Measurements from ENCODE around the gene LAMA3.

The LAMA3 gene

DNA sequence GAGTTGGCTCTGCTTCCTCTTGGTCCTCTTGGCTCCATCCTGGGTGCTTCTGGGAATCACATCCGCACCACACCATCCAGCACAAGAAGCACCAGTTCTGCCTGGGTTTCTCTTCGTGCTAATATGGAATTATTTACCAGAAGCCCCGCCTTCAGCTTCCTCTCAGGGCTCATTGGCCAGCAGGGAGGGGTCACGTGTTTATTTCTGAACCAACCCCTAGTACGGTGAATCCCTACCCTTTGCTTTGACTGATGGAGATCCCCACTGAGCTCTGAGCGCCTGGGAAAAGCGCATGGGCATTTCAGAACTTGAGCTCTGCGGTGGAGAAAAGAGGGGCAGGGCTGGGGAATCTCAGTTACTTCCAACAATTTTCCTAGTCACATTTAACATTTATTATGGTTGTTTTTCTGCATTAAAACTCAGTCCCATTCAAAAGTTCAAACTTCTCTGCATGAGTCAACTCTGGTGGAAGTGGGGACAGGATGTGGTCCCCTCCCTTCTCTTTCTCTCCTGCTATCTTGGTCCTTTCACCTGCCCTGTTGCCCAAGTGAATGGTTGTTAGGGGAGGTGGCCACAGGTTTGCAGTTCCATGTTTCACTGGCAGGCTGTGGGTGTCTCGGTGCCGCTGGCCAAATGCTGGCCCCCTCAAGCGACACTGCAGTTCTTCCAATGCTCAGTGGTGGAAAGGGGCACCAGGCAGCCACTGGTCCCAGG is 248.9 kb downstream of the LAMA3 start:
- Histone ChIP-seq H3K4me1 (ENCODE audit: insufficient read depth, low read length, poor library complexity, severe bottlenecking) (peaks cover 21% of the 10 kb centered on the region), H3K4me3 (ENCODE audit: low read length, poor library complexity, severe bottlenecking) (no peak overlapping the region), H3K36me3 (ENCODE audit: insufficient read depth, low read length) (no peaks in the 10 kb centered on the region), H3K27me3 (ENCODE audit: insufficient read depth, low read length, poor library complexity, severe bottlenecking) (no peaks in the 10 kb centered on the region), H3K79me2 (ENCODE audit: insufficient read depth, low read length) (no peaks in the 10 kb centered on the region), H3F3A (ENCODE audit: low read depth) (no peaks in the 10 kb centered on the region), H3K4me2 (ENCODE audit: low read depth, low read length, poor library complexity, severe bottlenecking) (peak overlapping the region; percentile 27), H3K9ac (ENCODE audit: low read depth, low read length, poor library complexity, severe bottlenecking) (no peak overlapping the region), H3K9me2 (replicated peaks; ENCODE audit: low read depth, low read length) (no peaks in the 10 kb centered on the region), H4K20me1 (ENCODE audit: insufficient read depth, low read length, poor library complexity, severe bottlenecking) (no peaks in the 10 kb centered on the region), H3K9me3 (ENCODE audit: insufficient read depth, low read depth, low read length) (no peaks in the 10 kb centered on the region), H2AFZ (ENCODE audit: low read length) (no peak overlapping the region; the same call in 1 of the 2 replicates)
- TF ChIP-seq EZH2phosphoT487 (IDR thresholded peaks at IDR 0.05; ENCODE audit: borderline replicate concordance) = no peak

DNA sequence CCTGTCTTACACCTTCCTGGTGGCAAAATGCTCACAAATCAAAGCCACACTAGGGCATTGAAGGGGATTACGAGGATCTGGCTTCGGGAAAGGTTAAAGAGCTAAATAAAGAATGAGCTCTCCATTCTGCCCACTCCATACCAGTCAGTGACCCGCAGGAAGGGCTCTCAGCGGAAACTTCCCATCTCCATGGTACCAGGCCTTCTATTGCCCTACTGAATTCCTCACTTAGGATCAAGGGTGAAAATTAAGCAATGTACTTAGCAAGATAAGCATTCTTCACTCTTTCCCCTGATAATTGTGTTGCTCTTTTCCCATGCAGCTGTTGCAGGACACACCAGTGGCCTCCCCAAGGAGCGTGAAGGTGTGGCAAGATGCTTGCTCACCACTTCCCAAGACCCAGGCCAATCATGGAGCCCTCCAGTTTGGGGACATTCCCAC is 249.7 kb downstream of the LAMA3 start:
- Histone ChIP-seq H3K4me1 (ENCODE audit: insufficient read depth, low read length, poor library complexity, severe bottlenecking) (peaks cover 21% of the 10 kb centered on the region), H4K20me1 (ENCODE audit: insufficient read depth, low read length, poor library complexity, severe bottlenecking) (no peaks in the 10 kb centered on the region), H3K9ac (ENCODE audit: low read depth, low read length, poor library complexity, severe bottlenecking) (no peak overlapping the region), H3K27me3 (ENCODE audit: insufficient read depth, low read length, poor library complexity, severe bottlenecking) (no peaks in the 10 kb centered on the region), H2AFZ (ENCODE audit: low read length) (no peak overlapping the region; the same call in 1 of the 2 replicates), H3K36me3 (ENCODE audit: insufficient read depth, low read length) (no peaks in the 10 kb centered on the region), H3K4me3 (ENCODE audit: low read length, poor library complexity, severe bottlenecking) (no peak overlapping the region), H3F3A (ENCODE audit: low read depth) (no peaks in the 10 kb centered on the region), H3K79me2 (ENCODE audit: insufficient read depth, low read length) (no peaks in the 10 kb centered on the region), H3K9me3 (ENCODE audit: insufficient read depth, low read depth, low read length) (no peaks in the 10 kb centered on the region), H3K4me2 (ENCODE audit: low read depth, low read length, poor library complexity, severe bottlenecking) (peak overlapping the region; percentile 27), H3K9me2 (replicated peaks; ENCODE audit: low read depth, low read length) (no peaks in the 10 kb centered on the region)
- TF ChIP-seq, protein P1, sequence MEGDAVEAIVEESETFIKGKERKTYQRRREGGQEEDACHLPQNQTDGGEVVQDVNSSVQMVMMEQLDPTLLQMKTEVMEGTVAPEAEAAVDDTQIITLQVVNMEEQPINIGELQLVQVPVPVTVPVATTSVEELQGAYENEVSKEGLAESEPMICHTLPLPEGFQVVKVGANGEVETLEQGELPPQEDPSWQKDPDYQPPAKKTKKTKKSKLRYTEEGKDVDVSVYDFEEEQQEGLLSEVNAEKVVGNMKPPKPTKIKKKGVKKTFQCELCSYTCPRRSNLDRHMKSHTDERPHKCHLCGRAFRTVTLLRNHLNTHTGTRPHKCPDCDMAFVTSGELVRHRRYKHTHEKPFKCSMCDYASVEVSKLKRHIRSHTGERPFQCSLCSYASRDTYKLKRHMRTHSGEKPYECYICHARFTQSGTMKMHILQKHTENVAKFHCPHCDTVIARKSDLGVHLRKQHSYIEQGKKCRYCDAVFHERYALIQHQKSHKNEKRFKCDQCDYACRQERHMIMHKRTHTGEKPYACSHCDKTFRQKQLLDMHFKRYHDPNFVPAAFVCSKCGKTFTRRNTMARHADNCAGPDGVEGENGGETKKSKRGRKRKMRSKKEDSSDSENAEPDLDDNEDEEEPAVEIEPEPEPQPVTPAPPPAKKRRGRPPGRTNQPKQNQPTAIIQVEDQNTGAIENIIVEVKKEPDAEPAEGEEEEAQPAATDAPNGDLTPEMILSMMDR (conservative IDR thresholded peaks at IDR 0.05; ENCODE audit: low read length) = no peak
- no peak for TF ChIP-seq EZH2phosphoT487 (IDR thresholded peaks at IDR 0.05; ENCODE audit: borderline replicate concordance)

DNA sequence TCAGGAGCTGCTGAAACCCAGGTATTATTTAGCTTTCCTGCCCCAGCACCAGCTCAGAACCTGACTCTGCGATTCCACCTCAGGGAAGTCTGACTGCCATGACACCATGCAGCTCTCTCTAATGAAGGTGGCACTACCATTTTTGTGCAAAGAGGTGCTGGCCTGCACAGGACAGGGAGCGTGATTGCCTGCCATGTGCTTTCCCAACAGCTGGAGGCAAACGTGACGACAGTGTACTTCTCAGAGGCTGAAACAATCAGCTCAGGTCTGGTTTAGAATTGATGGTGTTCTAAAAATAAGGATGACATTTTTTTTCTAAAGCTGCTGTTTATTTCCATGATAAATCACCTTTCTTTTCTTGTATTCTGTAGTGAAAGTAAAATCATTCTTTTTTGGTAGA is 250.1 kb downstream of the LAMA3 start:
- Histone ChIP-seq H3F3A (ENCODE audit: low read depth) (no peaks in the 10 kb centered on the region), H3K9me3 (ENCODE audit: insufficient read depth, low read depth, low read length) (no peaks in the 10 kb centered on the region), H3K27me3 (ENCODE audit: insufficient read depth, low read length, poor library complexity, severe bottlenecking) (no peaks in the 10 kb centered on the region), H3K9ac (ENCODE audit: low read depth, low read length, poor library complexity, severe bottlenecking) (no peak overlapping the region), H3K79me2 (ENCODE audit: insufficient read depth, low read length) (no peaks in the 10 kb centered on the region), H3K4me3 (ENCODE audit: low read length, poor library complexity, severe bottlenecking) (no peak overlapping the region), H3K9me2 (replicated peaks; ENCODE audit: low read depth, low read length) (no peaks in the 10 kb centered on the region), H2AFZ (ENCODE audit: low read length) (no peak overlapping the region), H3K36me3 (ENCODE audit: insufficient read depth, low read length) (no peaks in the 10 kb centered on the region), H3K4me2 (ENCODE audit: low read depth, low read length, poor library complexity, severe bottlenecking) (no peak overlapping the region), H3K4me1 (ENCODE audit: insufficient read depth, low read length, poor library complexity, severe bottlenecking) (peaks cover 21% of the 10 kb centered on the region), H4K20me1 (ENCODE audit: insufficient read depth, low read length, poor library complexity, severe bottlenecking) (no peaks in the 10 kb centered on the region)
- no peak for TF ChIP-seq EZH2phosphoT487 (IDR thresholded peaks at IDR 0.05; ENCODE audit: borderline replicate concordance)
- TF ChIP-seq, protein P1 (conservative IDR thresholded peaks at IDR 0.05; ENCODE audit: low read length) = no peak

GRCh38 chr18:23939896-23940295 is 250.6 kb downstream of the LAMA3 start:
- no peak overlapping the region for H2AFZ ChIP-seq (ENCODE audit: low read length)
- H3K79me2 ChIP-seq (ENCODE audit: insufficient read depth, low read length) = no peaks in the 10 kb centered on the region
- no peaks in the 10 kb centered on the region for H3K27me3 ChIP-seq (ENCODE audit: insufficient read depth, low read length, poor library complexity, severe bottlenecking)
- H3K4me1 ChIP-seq (ENCODE audit: insufficient read depth, low read length, poor library complexity, severe bottlenecking) = peaks cover 21% of the 10 kb centered on the region
- no peaks in the 10 kb centered on the region for H3K9me3 ChIP-seq (ENCODE audit: insufficient read depth, low read depth, low read length)
- no peaks in the 10 kb centered on the region for H3K9me2 ChIP-seq (replicated peaks; ENCODE audit: low read depth, low read length)
- no peak for TF ChIP-seq EZH2phosphoT487 (IDR thresholded peaks at IDR 0.05; ENCODE audit: borderline replicate concordance)
- TF ChIP-seq, protein P1 (conservative IDR thresholded peaks at IDR 0.05; ENCODE audit: low read length) = no peak
- H3K9ac ChIP-seq (ENCODE audit: low read depth, low read length, poor library complexity, severe bottlenecking) = no peak overlapping the region
- no peaks in the 10 kb centered on the region for H4K20me1 ChIP-seq (ENCODE audit: insufficient read depth, low read length, poor library complexity, severe bottlenecking)
- no peaks in the 10 kb centered on the region for H3K36me3 ChIP-seq (ENCODE audit: insufficient read depth, low read length)
- H3K4me3 ChIP-seq (ENCODE audit: low read length, poor library complexity, severe bottlenecking) = no peak overlapping the region
- H3F3A ChIP-seq (ENCODE audit: low read depth) = no peaks in the 10 kb centered on the region
- no peak overlapping the region for H3K4me2 ChIP-seq (ENCODE audit: low read depth, low read length, poor library complexity, severe bottlenecking)

Data from Loucy (cell line).